Ovary (tissue), 9 donors: ENCODE measurements around the gene AP1AR. TPM values are rescaled to one million over a fixed set of nuclear protein-coding genes. Genes with fewer than 3 reads are reported as not detected.

Experiments
- DNase-seq, 5 donors: peaks; one replicate each; pipeline ENCODE4 v3.0.0-alpha.2; 2019 to 2020
- H3K27ac ChIP-seq, 2 donors: fragments of 200-600 bp; one replicate each; pipeline versions ENCODE4 v1.5.1 to v1.8.0; 2019 to 2022
- H3K27me3 ChIP-seq: fragments of 200-600 bp; one replicate; pipeline ENCODE4 v1.8.0; 2022
- H3K36me3 ChIP-seq: fragments of 200-600 bp; sonication (generic); one replicate; pipeline ENCODE4 v1.5.1; 2019
- H3K4me1 ChIP-seq: one replicate; pipeline ENCODE4 v1.8.1; 2013; ENCODE audit warnings: mild to moderate bottlenecking, moderate library complexity; ENCODE audit not compliant: insufficient read depth
- H3K4me3 ChIP-seq: fragments of 200-600 bp; sonication (generic); one replicate; pipeline ENCODE4 v1.5.1; 2017
- H3K9me3 ChIP-seq, 2 donors: fragments of 200-600 bp in 1 of 2; sonication (generic) in 1 of 2; one replicate each; pipeline versions ENCODE4 v1.5.1 to v1.8.1; 2013 to 2019; ENCODE audit warnings: mild to moderate bottlenecking in 1 of 2, moderate library complexity in 1 of 2
- CTCF ChIP-seq, 3 donors: fragments of 450-650 bp in 2 of 3; fragments of 200-600 bp in 1 of 3; IDR thresholded peaks; one replicate each; pipeline versions ENCODE4 v1.5.1 to v1.8.0; 2016 to 2022; ENCODE audit warnings: antibody characterized with exemption in 3 of 3, mild to moderate bottlenecking in 1 of 3
- EP300 ChIP-seq: sonication (generic); formaldehyde crosslinking; IDR thresholded peaks from one replicate; pipeline ENCODE4 v1.6.1; 2017; ENCODE audit warnings: antibody characterized with exemption
- POLR2A ChIP-seq: fragments of 450-650 bp; IDR thresholded peaks from one replicate; pipeline ENCODE4 v1.6.1; 2017; ENCODE audit warnings: antibody characterized with exemption, mild to moderate bottlenecking, moderate library complexity
- WGBS, 3 donors: extraction: QIAGEN DNeasy Blood & Tissue Kit in 1 of 3; methylation state at CpG; one replicate each; pipeline versions ENCODE4 v1.1.5 to v1.1.7; 2013 to 2017; 5-methylcytosine and 5-hydroxymethylcytosine counted together
- intact Hi-C, 4 donors: fragments of 100-400 bp; cut with DNase I; formaldehyde crosslinking; loops; one replicate each; pipeline versions ENCODE4 v1.11.0 to v1.15.1; 2022 to 2023
- polyA plus RNA-seq, 2 donors: library from polyadenylated mRNA; stranded (reverse); fragments of 200-250 nt in 1 of 2; fragments of 350-450 nt in 1 of 2; fragmentation: Illumina TruSeq in 1 of 2; extraction: RNeasy Lipid Tissue Mini Kit (QIAGEN cat#74804) in 1 of 2; gene quantifications; one replicate each; pipeline ENCODE4 v1.2.3, GENCODE V29; 2013 to 2014
- total RNA-seq, 7 donors: library from RNA; depleted of rRNA in 2 of 7; stranded (reverse); fragments of >200 nt in 2 of 7; fragmentation: NEBNext Ultra II Directional in 3 of 7; extraction: Animal tissue kit (Norgen Biotek cat#: 25700) in 3 of 7; gene quantifications; one replicate each; pipeline versions ENCODE4 v1.1.0 to v1.2.4, GENCODE V29; 2016 to 2023
- donor health status: DM: no; HTN: no; CAD: no; lungs with moderate emphysema.
- donor health status: DM: no; HTN: no; CAD: no.
- donor health status: Bipolar disorder and iron deficiency.
- donor health status: DM: yes; HTN: yes; CAD: no.
- donor health status: DM: no; HTN: no; CAD: no.
- donor health status: DM: yes; HTN: yes; CAD: no.

AP1AR gene
- total and polyA plus RNA-seq, 9 donors: 9.1 to 27.0 (median 18.3) TPM

- Histone ChIP-seq H3K27ac (no peak overlapping the region), H3K36me3 (no peaks in the 10 kb centered on the region), H3K27me3 (no peaks in the 10 kb centered on the region), H3K4me3 (no peak overlapping the region), H3K9me3 (no peaks in the 10 kb centered on the region), H3K4me1 (no peaks in the 10 kb centered on the region)
- intact Hi-C loops: no loop called here
- WGBS, 3 donors: 38 to 66% (median 50%) methylated on average over 5 of the region's 5 CpGs
- TF ChIP-seq EP300: no peak
- TF ChIP-seq CTCF (IDR thresholded peaks at IDR 0.05): no peak
- no peak for TF ChIP-seq POLR2A
- DNase-seq: no peak
These were observed 79.9 kb downstream of the AP1AR start for GRCh38 chr4:112311516-112311915.

- intact Hi-C loops: no loop called here
These were observed 81.1 kb downstream of the AP1AR start for GRCh38 chr4:112312610-112313239.

GRCh38 chr4:112315446-112315845, 83.9 kb downstream of the AP1AR start:
- no peaks in the 10 kb centered on the region for H3K27me3 ChIP-seq
- no peaks in the 10 kb centered on the region for H3K4me1 ChIP-seq
- no peak for TF ChIP-seq EP300
- no peak for TF ChIP-seq POLR2A
- TF ChIP-seq CTCF (IDR thresholded peaks at IDR 0.05): no peak
- H3K36me3 ChIP-seq: no peaks in the 10 kb centered on the region
- no peaks in the 10 kb centered on the region for H3K9me3 ChIP-seq
- no peak for DNase-seq
- WGBS, 3 donors: 90 to 96% (median 95%) methylated on average over 3 of the region's 3 CpGs
- no peak overlapping the region for H3K4me3 ChIP-seq
- no peak overlapping the region for H3K27ac ChIP-seq
- intact Hi-C loops: no loop called here

More at GRCh38 chr4:112312610-112313239, 81.1 kb downstream of the AP1AR start:
- Histone ChIP-seq H3K36me3 (no peaks in the 10 kb centered on the region), H3K4me1 (no peaks in the 10 kb centered on the region), H3K27me3 (no peaks in the 10 kb centered on the region), H3K4me3 (no peak overlapping the region), H3K9me3 (no peaks in the 10 kb centered on the region), H3K27ac (no peak overlapping the region)
- WGBS, 3 donors: 86 to 94% (median 90%) methylated on average over 5 of the region's 5 CpGs
- TF ChIP-seq CTCF (IDR thresholded peaks at IDR 0.05) (no peak), POLR2A (no peak), EP300 (no peak)
- DNase-seq: no peak

GRCh38 chr4:112316360-112316759, 84.8 kb downstream of the AP1AR start:
- Histone ChIP-seq H3K36me3 (no peaks in the 10 kb centered on the region), H3K9me3 (no peaks in the 10 kb centered on the region), H3K27me3 (no peaks in the 10 kb centered on the region), H3K27ac (no peak overlapping the region), H3K4me1 (no peaks in the 10 kb centered on the region), H3K4me3 (no peak overlapping the region)
- WGBS, 3 donors: 84 to 93% (median 91%) methylated on average over 2 of the region's 2 CpGs
- no peak for TF ChIP-seq POLR2A
- no peak for TF ChIP-seq CTCF (IDR thresholded peaks at IDR 0.05)
- TF ChIP-seq EP300: no peak
- intact Hi-C loops: no loop called here
- DNase-seq: no peak
